HG03442 (cell line): ENCODE results near the gene MAGEB1.
A peak's percentile ranks its signal among the peaks of the same experiment; 100 is the strongest.

ENCODE experiments used
- ATAC-seq: cut with Tn5 transposase; IDR thresholded peaks from one replicate; pipeline ENCODE4 v1.9.1; 2021; ENCODE audit warnings: mild to moderate bottlenecking, moderate library complexity; ENCODE audit not compliant: unreplicated experiment

The MAGEB1 gene, protein sequence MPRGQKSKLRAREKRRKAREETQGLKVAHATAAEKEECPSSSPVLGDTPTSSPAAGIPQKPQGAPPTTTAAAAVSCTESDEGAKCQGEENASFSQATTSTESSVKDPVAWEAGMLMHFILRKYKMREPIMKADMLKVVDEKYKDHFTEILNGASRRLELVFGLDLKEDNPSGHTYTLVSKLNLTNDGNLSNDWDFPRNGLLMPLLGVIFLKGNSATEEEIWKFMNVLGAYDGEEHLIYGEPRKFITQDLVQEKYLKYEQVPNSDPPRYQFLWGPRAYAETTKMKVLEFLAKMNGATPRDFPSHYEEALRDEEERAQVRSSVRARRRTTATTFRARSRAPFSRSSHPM

DNA sequence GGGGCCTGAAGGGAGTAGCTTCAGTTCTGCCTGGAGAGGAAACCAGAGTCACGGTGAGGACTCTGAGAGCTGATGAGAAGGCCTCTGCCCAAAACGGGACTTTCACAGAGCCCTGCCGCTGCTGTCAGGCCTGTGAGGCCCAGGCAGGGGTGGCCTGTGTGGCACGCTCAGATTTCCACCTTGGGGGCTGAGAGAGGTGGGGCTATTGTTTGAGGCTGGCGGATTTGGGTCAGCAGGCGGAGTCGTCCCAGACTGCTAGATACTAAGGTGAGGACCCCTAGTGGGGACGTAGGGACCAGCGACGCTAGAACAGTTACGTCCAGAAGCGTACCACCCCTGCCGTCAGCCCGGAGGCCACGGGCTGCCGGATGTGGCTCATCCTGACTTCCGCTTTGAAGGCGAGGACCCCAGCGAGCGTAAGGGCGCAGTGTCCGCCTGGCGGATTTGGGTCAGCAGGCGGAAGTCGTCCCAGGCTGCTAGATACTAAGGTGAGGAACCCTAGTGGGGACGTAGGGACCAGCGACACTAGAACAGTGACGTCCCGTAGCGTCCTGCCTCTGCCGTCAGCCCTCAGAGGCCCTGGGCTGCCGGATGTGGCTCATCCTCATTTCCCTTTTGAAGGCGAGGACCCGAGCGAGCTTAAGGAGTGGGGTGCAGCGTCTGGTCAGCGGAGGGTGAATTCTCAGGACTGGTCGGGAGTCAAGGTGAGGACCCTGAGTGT lies at the start of gene MAGEB1:
Gene MAGEB1, plus strand, starts transcription at position 378 of the 721 bp plus-strand sequence. CDS start 3,348 bp downstream, outside the sequence.
- no peak for ATAC-seq

DNA sequence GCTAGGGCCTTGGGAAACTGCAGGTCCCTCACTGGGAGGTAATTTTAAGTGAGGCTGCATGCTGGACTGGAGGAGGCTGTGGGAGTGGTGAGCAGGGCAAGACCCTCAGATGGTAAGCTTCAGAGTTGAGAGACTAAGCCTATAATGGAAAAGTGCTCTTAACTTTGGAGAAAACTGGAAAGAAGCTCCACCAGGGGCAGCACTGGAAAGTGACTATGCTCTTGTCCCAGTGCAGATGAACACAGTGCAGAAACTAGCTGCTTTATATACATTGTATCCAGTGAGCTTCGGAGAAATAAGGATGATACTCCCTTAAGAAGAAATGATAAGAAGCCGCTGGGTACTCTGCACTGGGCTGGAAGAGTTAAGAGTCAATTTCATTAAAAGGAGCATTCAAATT lies 34.8 kb upstream of the MAGEB1 start:
- no peak for ATAC-seq

DNA sequence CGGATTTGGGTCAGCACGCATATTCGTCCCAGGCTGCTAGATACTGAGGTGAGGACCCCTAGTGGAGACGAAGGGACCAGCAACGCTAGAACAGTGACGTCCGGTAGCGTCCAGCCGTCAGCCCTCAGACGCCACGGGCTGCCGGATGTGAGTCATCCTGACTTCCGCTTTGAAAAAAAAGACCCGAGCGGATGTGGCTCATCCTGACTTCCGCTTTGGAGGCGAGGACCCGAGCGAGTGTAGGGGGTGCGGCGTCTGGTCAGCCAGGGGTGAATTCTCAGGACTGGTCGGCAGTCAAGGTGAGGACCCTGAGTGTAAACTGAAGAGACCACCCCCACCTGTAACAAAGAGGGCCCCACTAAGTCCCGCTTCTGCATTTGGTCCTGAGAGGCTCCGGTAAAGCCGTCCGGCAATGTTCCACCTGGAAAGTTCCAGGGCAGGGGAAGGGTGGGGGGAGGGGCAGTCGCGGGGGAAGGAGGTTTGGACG lies 31.5 kb upstream of the MAGEB1 start, which contains the start of gene MAGEB2:
Gene MAGEB2, plus strand, starts transcription at position 207 of the 487 bp plus-strand sequence. CDS start 3,018 bp downstream, outside the sequence.
- no peak for ATAC-seq

DNA sequence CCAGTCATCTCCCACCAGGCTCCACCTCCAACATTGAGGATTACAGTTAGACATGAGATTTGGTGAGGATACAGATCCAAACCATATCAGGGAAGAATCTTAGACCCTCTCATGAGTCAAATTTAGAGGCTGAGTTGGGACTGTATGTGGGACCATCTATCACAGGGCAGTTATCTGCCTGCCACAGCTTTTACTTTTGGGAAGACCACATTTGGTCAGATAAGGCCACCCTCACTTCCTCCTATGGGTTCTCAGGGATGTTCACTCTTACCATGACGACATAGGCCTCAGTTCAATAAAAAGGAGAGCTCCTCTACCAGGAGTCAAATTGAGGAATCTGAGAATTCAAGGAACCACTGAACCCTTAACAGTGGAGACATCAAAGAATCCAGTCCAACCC lies 29.5 kb upstream of the MAGEB1 start:
- no peak for ATAC-seq

DNA sequence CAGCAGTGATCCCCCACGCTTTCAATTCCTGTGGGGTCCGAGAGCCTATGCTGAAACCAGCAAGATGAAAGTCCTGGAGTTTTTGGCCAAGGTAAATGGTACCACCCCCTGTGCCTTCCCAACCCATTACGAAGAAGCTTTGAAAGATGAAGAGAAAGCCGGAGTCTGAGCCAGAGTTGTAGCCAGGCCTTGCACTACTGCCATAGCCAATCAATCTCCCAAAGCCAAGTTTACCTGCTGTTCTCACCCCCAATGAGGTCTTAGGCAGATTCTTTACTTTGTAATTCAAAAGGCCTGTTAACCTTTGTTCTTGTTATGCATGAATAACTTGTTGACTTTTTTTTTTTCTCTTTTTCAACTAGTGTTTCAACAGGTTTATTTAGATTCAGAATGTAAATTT lies 27.6 kb upstream of the MAGEB1 start:
- ATAC-seq, result no peak

DNA sequence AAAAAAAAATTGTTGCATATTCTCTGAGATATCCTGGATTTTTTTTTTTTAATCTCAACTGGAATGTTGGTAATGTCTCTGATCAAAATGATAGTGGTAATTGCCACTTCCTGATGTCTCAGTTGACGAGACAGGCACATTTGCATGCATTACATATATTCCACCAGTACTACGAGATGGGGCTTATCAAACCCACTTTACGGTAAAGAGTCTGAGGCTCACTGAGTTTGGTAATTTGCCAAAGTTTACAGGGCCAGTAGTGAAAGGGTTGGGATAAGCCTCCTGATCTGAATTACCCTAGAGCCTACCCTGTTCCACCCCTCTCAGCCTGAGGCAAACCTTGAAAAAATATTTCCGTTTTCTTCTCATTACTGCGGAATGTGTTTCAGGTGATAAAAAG lies 26.3 kb upstream of the MAGEB1 start:
- no peak for ATAC-seq

DNA sequence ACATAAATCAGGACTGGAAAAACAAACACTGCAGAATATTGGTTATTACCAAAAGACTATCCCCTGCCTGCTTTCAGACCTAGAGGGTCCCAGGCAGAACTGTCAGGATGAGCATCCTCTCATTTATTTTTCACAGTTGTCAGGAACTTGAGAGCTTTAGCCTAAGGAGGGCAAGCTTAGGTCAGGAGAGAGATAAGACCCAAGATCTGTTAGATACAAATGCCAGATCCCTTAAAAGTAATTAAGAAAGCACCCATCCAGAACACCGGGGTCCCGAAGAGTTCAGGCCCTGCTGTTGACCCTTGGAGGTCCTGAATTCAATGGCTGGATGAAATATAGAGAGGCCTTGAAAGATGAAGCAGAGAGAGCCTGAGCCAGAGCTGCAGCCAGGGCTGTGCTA lies 22.4 kb upstream of the MAGEB1 start:
- no peak for ATAC-seq

DNA sequence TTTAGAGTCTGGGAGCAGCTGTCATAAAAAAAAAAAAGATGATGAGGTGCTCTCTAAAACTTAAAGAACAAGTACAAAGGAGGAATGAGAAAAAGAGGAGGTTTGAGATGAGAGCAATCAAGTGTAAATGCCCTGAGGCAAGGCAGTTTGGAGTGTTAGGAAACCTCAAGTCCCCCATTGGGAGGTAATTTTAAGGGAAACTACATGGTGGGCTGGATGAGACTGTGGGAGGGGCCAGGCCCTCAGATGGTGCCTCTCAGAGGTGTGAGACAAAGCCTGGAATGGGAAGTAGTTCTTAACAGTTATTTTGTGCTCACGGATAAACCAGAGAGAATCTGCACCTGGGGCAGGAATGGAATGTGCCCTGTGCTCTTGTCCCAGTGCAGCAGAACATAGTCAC lies 18.4 kb upstream of the MAGEB1 start:
- ATAC-seq, result no peak

DNA sequence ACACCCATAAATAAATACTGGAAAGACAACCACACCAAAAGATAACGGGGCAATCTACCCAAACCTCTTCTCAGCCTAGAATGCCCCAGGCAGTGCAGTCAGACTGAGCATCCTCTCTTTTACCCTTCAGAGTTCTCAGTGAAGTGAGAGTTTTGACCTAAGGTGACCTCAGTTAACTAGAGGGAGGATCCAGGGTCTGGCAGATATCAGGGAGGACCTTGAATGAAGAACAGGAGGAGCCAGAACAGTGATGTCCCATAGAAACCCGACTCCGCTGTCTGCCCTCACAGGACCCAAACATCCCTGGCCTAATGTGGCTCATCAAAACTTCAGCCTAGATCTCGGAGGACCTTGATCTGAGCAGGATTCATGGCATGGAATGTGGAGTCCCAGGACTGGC lies 16.6 kb upstream of the MAGEB1 start, which contains the start of gene MAGEB3:
Gene MAGEB3, plus strand, starts transcription at position 263 of the 400 bp plus-strand sequence. CDS start 5,268 bp downstream, outside the sequence.
- no peak for ATAC-seq

DNA sequence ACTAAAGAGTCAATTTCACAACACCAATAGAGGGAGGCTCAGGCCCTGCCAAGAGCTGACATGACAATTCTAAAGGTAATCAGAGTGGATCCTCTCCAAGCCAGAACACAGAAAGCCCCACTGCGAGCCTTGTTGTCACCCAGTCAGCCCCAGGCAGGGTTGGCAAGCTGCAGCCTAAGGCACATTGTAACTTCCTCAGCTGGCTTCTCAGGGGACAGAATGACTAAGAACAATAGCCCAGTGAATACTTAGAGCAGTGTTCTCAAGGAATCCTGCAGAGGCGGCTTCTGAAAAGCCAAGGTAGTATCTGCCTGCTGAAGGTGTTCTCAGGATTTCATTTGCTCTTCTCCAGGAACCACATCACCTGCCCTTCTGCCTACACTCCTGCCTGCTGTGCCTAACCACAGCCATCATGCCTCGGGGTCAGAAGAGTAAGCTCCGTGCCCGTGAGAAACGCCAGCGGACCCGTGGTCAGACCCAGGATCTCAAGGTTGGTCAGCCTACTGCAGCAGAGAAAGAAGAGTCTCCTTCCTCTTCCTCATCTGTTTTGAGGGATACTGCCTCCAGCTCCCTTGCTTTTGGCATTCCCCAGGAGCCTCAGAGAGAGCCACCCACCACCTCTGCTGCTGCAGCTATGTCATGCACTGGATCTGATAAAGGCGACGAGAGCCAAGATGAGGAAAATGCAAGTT lies 5.1 kb upstream of the MAGEB1 start, which contains the start of gene MAGEB4:
Gene MAGEB4, plus strand, starts transcription at position 277 of the 692 bp plus-strand sequence. Its CDS starts 136 bp downstream, at position 413.
- ATAC-seq, result peak; percentile 52

DNA sequence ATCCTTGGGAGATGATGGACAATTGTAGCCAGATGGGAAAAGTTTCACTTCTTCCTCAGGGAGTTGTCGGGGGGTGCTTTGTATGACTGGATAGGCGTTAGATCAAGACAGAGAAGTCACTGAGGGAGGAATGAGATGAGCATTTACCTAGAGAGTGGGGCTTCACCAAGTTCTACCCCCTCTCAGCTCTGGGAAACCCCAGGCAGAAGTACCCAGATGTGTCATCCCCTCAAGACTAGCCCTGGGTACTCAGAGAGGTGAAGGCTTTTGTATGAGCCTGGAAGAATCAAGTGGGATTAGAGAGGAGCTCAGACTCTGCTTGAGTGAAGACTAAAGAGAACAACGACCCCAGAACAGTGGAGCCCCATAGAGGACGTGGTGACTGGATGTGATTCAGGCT lies 1.9 kb downstream of the MAGEB1 start:
- peak; percentile 80 for ATAC-seq

DNA sequence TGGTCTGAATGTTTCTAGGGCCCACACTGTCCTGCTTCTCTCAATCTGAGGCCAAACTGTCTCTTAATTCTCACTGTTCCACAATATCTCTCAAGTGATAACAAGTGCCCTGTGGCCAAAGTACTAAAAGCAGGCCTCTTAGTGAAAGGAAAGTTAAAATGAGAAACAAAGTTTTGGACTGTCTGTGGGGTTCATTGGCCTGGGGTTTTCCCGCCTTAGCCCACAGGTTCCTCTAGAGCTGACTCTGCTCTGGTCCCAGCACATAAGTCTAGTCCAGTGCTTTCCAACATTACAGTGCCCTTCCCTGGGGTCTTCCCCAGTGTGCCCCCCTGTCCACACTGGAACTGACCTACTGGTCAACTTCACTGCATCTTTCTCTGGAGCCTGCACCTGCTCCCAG lies 6.3 kb downstream of the MAGEB1 start:
- ATAC-seq, result peak; percentile 74

DNA sequence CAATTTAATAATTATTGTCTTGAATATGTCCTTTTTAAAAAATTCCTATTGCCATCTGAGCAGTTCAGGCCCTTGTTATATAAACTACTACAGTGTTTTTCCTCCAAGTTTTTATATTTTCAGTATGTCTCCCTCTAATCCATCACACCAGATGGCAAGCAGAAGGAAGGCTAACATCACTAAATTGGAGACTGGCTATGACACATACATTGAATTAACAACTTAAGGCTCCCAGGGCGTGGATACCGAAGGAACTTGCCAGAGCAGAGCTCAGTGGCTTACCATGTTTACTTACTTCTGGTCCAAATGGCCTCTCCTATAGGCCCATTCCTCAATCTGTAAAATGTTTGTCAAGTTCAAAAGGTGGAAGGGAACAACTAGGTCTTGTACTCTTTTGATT lies 13.0 kb downstream of the MAGEB1 start:
- no peak for ATAC-seq

DNA sequence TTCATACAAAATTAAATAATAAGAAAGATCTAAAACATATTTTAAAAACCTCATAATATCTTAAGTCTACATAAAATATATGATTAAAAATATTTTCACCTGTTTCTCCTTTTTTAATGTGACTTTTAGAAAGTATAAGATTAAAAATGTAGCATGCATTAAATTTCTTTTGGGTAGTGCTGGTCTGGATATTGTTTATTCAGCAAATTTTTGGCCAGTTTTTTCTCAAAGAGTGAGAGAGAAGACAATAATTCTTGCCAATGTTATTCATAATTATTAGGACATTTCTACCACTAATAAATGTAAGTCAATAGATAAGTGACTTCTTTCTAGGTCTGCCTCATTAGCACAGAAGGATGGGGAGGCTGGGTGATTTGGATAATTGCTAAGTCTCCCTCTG lies 14.1 kb downstream of the MAGEB1 start:
- ATAC-seq, result no peak

DNA sequence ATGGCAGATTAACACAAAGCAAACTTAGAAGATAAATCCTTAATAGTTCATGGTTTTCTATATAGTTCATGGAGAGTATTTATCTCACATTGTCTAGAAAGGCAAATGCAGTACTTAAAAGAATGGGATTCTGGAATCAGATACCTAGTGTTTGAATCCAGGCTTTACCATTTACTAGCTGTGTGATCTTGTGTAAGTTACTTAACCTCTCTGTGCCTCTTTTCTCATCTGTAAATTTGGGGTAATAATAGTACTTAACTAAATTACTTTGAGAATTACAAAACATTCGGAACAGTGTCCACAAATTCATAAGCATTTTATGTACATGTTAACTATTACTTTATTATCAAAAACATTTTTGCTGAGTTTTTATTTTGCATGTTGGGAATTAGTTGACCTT lies 15.8 kb downstream of the MAGEB1 start:
- no peak for ATAC-seq

DNA sequence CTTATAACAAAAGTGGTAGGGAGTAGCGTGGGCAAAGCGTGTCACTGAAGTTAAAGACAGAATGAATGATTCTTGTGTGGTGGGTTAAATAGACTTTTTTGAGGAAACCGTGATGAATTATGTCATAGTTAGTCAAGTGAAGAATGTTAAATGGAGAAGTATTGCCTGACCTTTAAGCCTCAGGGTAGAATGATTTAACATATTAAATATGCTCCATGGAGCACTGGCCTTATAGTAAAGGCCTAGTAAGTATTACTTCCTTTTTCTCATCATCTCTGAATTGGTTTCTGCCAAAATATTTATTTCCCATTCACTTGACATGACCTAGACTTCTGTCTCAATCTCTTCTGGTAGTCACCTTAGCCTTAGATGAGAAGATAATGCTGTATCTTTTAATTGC lies 23.7 kb downstream of the MAGEB1 start:
- ATAC-seq, result no peak

DNA sequence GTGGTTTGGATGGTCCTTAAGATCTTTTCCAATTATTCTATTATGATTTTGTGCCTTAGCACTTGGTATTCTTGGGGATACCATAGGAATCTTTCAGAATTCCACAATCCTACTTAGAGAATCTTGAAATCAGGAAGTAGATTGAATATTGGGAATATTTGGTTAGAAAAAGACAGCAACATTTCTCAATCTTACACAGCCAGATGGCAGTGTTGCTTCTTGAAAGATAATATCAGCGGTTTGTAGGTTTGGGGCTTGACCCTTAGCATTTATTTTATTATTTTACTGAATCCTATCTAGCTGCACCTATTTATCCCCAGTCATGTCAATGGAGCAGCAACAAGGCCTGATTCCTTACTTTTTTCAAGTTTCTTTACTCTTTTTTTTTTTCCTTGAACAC lies 28.6 kb downstream of the MAGEB1 start:
- ATAC-seq, result no peak

DNA sequence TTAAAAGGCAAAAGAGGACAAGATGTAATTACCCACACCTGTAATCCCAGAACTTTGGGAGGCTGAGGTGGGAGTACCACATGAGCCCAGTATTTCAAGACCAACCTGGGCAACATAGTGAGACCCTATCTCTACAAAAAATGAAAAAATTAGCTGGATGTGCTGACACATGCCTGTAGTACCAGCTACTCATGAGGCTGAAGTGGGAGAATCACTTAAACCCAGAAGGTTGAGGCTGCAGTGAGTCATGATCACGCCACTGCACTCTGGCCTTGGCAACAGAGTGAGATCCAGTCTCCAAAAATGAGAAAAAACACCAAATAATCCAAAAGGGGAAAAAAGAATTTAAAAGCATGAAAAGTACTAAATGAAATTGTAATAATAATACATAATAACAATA lies 31.4 kb downstream of the MAGEB1 start:
- ATAC-seq, result no peak

DNA sequence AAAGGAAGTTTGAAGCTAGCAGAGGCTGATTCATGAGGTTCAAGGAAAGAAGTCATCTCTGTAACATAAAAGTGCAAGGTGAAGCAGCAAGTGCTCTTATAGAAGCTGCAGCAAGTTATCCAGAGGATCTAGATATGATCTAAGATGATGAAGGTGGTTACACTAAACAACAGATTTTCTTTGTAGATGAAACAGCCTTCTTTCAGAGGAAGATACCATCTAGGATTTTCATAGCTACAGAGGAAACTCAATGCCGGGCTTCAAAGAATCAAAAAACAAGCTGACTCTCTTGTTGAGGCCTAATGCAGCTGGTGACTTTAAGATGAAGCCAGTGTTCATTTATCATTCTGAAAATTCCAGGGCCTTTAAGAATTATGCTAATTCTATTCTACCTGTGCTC lies 33.5 kb downstream of the MAGEB1 start:
- no peak for ATAC-seq

DNA sequence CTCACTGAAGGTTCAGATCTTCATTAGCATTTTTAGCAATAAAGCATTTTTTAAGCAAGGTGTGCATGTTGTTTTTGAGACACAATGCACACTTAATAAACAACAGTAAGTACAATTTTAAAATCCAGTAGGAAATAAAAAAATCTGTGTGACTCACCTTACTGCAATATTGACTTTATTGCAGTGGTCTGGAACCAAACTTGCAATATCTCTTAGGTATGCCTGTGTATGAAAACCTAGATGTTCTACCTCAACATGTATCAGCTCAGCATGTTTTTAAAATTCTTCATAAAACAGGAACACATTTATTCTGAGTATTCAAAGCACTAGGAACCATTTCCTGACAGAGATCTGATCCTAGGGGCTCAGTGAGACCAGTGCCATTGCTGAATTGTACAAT lies 35.6 kb downstream of the MAGEB1 start:
- no peak for ATAC-seq
